Osteoblast (primary cell): Measurements from ENCODE around the gene DAB2IP. TPM values are rescaled to one million over a fixed set of nuclear protein-coding genes. Genes with fewer than 3 reads are reported as not detected.

Experiments used
- DNase-seq: peaks from one replicate; pipeline ENCODE4 v3.0.0; 2011; ENCODE audit warnings: low spot score, mixed read lengths; ENCODE audit not compliant: insufficient read length; ENCODE audit errors: missing footprints
- H2AFZ ChIP-seq: 2 replicates; pipeline ENCODE4 v1.6.0; 2011; ENCODE audit warnings: mild to moderate bottlenecking, low read length
- H3K27ac ChIP-seq: 2 replicates; pipeline ENCODE4 v1.5.1; 2011; ENCODE audit warnings: mild to moderate bottlenecking, low read depth, low read length, moderate library complexity
- H3K27me3 ChIP-seq: 2 replicates; pipeline ENCODE4 v1.6.0; 2012; ENCODE audit warnings: mild to moderate bottlenecking, control low read depth, inconsistent platforms, low read length, moderate library complexity; ENCODE audit not compliant: insufficient read depth
- H3K36me3 ChIP-seq: 2 replicates; pipeline ENCODE4 v1.5.1; 2011; ENCODE audit warnings: mild to moderate bottlenecking, low read length, control low read depth, moderate library complexity; ENCODE audit not compliant: insufficient read depth
- H3K4me1 ChIP-seq: 2 replicates; pipeline ENCODE4 v1.5.1; 2011; ENCODE audit warnings: mild to moderate bottlenecking, low read length, control low read depth, moderate library complexity; ENCODE audit not compliant: insufficient read depth
- H3K4me2 ChIP-seq: 2 replicates; pipeline ENCODE4 v1.6.0; 2011; ENCODE audit warnings: mild to moderate bottlenecking, low read length; ENCODE audit not compliant: insufficient read depth
- H3K4me3 ChIP-seq: fragments of 200-600 bp; sonication (generic); 3 replicates; pipeline ENCODE4 v1.5.1; 2012; ENCODE audit warnings: mild to moderate bottlenecking, low read length, inconsistent platforms; ENCODE audit not compliant: insufficient read depth
- H3K79me2 ChIP-seq: 2 replicates; pipeline ENCODE4 v1.6.0; 2012; ENCODE audit warnings: mild to moderate bottlenecking, low read length, control low read depth, inconsistent platforms; ENCODE audit not compliant: insufficient read depth
- H3K9me3 ChIP-seq: 2 replicates; pipeline ENCODE4 v1.5.1; 2011; ENCODE audit warnings: low read depth, low read length, control low read depth
- H4K20me1 ChIP-seq: 2 replicates; pipeline ENCODE4 v1.6.0; 2012; ENCODE audit warnings: mild to moderate bottlenecking, low read length, control low read depth; ENCODE audit not compliant: insufficient read depth
- CTCF ChIP-seq: IDR thresholded peaks from 2 replicates; pipeline ENCODE4 v1.5.1; 2011; ENCODE audit warnings: mild to moderate bottlenecking, low read depth, low read length, moderate library complexity; ENCODE audit errors: extremely low read depth
- total RNA-seq: library from RNA; depleted of rRNA; stranded (reverse); fragments of >200 nt; gene quantifications from 2 replicates; pipeline ENCODE4 v1.2.3, GENCODE V29; 2012

Gene DAB2IP
- total RNA-seq, 1 donor, result 60.8 TPM

GRCh38 chr9:121771851-121772599 is 120.6 kb downstream of the DAB2IP start:
- DNase-seq, result no peak
- H3K4me2 ChIP-seq, result no peak overlapping the region

GRCh38 chr9:121772600-121773285 is 121.3 kb downstream of the DAB2IP start:
- H3K4me2 ChIP-seq, result no peak overlapping the region
- no peak for TF ChIP-seq CTCF
- DNase-seq, result no peak
- peaks cover 16% of the 10 kb centered on the region for H3K4me1 ChIP-seq
- no peak overlapping the region for H3K4me3 ChIP-seq
- peaks cover 13% of the 10 kb centered on the region for H3K36me3 ChIP-seq
- no peak overlapping the region for H2AFZ ChIP-seq
- no peaks in the 10 kb centered on the region for H3K79me2 ChIP-seq
- no peaks in the 10 kb centered on the region for H3K27me3 ChIP-seq
- no peaks in the 10 kb centered on the region for H4K20me1 ChIP-seq
- H3K9me3 ChIP-seq, result no peaks in the 10 kb centered on the region
- H3K27ac ChIP-seq, result no peak overlapping the region

More at GRCh38 chr9:121771851-121772599, 120.6 kb downstream of the DAB2IP start:
- no peaks in the 10 kb centered on the region for H3K9me3 ChIP-seq
- no peak overlapping the region for H2AFZ ChIP-seq
- TF ChIP-seq CTCF, result no peak
- H3K4me3 ChIP-seq, result no peak overlapping the region
- no peaks in the 10 kb centered on the region for H3K79me2 ChIP-seq
- H3K27me3 ChIP-seq, result no peaks in the 10 kb centered on the region
- H3K4me1 ChIP-seq, result peaks cover 21% of the 10 kb centered on the region
- H3K27ac ChIP-seq, result no peak overlapping the region
- H3K36me3 ChIP-seq, result peaks cover 13% of the 10 kb centered on the region
- no peaks in the 10 kb centered on the region for H4K20me1 ChIP-seq

GRCh38 chr9:121773286-121773953 is 122.0 kb downstream of the DAB2IP start:
- no peak for DNase-seq
- Histone ChIP-seq H3K9me3 (peaks cover 1% of the 10 kb centered on the region), H3K27ac (no peak overlapping the region), H3K4me2 (no peak overlapping the region), H3K4me3 (no peak overlapping the region), H2AFZ (no peak overlapping the region), H3K4me1 (peaks cover 16% of the 10 kb centered on the region), H3K27me3 (no peaks in the 10 kb centered on the region), H3K36me3 (peaks cover 20% of the 10 kb centered on the region), H3K79me2 (no peaks in the 10 kb centered on the region), H4K20me1 (no peaks in the 10 kb centered on the region)
- TF ChIP-seq CTCF, result no peak
